GM19372 (cell line): Measurements from ENCODE around the gene MYCL.

Source experiments
- ATAC-seq: cut with Tn5 transposase; IDR thresholded peaks from one replicate; pipeline ENCODE4 v1.9.1; 2021; ENCODE audit warnings: mild to moderate bottlenecking, low read depth, moderate library complexity; ENCODE audit not compliant: unreplicated experiment

The MYCL gene, protein sequence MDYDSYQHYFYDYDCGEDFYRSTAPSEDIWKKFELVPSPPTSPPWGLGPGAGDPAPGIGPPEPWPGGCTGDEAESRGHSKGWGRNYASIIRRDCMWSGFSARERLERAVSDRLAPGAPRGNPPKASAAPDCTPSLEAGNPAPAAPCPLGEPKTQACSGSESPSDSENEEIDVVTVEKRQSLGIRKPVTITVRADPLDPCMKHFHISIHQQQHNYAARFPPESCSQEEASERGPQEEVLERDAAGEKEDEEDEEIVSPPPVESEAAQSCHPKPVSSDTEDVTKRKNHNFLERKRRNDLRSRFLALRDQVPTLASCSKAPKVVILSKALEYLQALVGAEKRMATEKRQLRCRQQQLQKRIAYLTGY

DNA sequence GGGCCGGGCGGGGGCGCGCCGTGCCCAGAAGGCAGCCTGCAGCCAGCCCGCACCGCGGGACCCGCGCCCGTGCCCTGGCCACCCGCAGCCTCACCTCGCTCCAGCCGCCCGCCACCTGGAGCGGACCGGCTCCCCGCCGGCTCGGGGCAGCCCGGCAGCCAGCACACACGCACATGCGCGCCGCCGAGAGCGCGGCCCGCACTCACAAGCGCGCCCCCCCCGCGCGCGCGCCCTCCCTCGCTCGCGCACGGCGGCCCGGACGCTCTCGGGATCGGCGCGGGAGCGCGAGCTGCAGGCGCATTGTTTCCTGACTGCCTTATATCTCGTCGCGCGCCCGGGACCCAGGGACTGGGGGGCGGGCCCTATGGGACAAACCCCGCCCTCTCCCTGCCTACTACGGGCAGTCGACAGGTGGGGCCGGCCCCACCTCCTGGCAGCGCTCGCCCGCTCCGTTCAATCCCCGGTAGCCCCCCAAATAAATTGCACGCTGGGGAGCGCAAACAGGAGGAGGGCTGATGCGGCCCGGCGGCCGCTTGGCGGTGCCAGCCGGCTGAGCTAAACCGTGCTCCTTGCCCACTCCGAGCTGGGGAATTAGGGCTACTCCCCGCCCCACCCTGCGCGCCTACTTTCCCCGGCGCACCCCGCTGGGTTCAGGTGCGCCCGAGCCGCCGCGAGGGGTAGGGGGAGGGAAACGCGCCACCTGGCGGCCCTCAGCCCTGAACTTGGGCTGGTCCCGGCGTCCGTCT lies at the start of gene MYCL:
MYCL (minus strand) TSS at position 204 of the 746 bp plus-strand sequence. CDS start 483 bp downstream, outside the sequence.
- ATAC-seq, result peak; percentile 62

DNA sequence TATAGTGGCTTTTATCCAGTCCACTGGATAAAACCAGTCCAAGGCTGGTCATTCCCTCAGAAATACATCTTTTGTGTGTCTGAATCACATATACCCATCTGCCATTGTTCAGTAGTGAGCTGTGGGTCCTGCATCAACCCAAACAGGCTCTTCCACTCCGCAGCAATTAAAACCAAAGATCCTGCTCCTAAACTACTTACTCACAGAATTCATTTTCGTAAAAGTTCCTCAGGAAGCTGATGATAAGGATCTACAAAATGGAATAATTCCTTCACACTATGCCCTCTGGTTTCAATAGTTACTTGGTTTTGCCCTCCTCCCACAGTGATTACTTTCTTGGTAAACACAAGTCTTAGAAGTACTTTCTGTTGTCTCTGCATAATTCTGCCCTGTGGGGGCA lies 48.2 kb upstream of the MYCL start:
- ATAC-seq, result no peak

DNA sequence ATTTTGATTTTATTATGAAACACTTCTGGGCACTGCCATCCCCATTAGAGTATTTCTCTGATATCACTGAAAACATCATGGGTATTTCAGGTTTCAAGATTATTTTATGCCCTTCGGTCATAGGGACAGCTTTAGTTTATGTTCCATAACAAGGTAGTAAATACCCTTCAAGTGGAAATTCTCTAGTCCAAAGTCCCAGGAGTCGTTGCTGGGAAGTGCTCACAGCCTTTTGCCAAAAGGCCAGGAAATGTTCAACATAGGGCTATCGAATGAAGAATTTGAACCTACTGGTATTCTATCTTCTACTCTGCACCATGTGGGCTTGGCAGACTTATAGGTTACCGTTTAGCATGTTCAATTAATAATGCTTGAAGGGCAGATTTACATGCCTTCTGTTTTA lies 45.5 kb upstream of the MYCL start:
- ATAC-seq, result no peak

DNA sequence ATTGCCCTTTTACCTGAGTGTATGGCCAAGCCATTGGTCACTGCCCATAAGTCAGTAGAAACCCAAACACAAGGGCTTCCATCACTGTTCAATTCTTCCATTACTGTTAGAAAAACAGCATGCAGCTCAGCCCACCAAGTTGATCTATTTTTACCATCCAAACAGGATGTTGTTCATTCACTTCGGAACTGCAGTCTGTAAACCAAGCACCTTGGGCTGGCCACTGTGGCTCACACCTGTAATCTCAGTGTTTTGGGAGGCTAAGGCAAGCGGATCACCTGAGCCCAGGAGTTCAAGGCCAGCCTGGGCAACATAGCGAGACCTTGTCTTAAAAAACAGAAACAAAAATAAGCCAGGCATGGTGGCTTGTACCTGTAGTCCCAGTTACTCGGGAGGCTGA lies 44.5 kb upstream of the MYCL start:
- ATAC-seq, result no peak

DNA sequence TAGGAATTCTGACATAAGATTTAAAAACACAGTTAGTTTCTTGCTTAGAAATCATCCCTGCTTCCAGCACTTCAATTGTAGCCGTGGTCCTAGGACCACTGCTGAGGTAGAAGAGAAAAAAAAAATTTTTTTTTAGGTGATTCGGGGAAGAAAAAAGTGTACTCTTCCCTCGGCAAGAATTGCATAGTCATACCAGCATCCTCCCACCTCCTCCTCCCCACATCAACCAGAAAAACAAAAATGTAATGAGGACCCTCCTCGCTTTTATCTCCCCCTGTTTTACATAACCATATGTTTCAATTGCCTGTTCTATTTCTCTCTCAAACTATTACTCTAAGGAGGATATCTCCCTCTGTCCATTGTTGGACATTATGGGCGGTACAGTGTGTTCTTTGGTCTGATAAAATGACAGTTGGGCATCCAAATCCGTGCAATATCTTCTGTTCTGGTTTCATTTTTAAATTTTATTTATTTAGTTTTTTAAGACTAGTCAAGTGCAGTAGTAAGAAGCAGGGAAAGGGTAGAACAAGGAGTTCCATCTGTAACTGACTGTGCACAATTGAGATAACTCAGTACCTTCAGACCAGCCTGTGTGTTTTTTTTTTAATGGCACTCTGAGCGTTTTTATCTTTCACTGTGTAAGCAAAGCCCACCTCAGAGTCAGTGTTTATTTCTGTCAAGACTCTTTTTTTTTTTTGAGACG lies 42.8 kb upstream of the MYCL start:
- no peak for ATAC-seq

DNA sequence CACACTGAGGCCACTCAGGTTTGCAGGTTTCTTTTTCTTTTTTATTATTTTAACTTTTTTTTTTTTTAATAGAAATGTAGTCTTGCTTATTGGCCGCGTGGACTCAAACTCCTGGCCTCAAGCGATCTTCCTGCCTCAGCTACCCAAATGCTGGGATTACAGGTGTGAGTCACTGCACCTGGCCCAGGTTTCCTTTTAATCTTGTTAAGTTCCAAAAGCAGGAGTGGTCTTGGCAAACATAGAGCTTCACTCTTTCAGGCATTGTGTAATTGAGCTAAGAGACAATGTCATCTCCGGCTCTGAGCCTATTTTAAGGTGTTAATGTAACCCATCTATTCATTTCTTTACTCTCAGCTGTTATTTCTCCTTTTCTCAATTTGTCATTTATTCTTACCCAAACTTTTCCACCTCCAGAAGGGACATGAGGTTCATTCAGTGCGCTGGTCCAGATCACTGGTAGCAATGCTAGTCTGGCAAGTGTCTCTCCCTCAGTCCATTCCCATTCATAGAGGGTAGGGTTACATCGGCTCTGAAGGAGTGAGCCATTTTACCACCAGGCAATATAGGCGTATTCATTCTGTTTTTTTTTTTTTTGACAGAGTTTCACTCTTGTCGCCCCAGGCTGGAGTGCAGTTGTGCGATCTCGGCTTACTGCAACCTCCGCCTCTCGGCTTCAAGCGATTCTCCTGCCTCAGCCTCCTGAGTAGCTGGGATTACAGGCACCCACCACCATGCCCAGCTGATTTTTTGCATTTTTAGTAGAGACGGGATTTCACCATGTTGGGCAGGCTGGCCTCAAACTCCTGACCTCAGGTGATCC lies 42.0 kb upstream of the MYCL start:
- no peak for ATAC-seq

DNA sequence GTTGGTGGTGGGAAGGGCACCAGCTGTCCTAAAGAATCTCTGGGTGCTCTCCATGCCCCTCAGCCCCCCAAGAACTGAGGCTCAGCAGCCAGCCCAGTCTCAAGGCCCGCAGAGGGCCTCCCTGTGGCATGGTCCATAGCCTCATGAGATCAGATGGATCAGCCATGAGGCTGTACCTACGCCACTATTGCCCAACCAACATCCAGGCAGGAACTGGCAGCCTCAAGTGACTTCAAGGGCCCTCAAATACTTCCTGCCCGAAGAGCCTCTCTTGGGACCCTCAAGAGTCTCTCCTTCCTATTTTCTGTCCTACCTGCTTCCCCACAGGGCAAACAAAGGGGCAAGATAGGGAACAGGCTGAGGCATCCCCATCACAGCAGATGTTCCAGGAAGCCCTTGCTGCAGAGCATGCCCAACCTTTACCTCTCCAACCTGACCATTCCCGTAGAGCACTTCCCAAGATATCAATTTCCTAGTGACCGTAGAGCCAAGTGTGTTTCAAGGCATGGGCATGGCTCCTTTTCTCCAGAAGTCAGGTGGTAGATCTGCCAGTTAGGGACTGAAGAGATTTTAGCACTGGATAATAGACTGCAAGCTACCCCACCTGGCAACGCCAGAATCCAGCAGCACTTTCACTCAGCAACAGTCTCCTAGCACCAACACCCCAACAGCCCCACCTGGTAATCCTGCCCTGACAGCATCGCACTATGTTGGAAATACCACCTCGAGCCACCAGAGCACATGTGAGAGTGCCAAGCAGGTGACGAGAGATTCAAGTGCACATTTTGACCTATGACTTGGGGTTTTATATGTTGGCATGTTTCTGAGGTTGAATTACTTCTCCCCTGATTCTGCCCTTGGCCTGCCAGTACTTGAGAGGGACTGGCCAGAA lies 39.5 kb upstream of the MYCL start:
- ATAC-seq, result no peak

DNA sequence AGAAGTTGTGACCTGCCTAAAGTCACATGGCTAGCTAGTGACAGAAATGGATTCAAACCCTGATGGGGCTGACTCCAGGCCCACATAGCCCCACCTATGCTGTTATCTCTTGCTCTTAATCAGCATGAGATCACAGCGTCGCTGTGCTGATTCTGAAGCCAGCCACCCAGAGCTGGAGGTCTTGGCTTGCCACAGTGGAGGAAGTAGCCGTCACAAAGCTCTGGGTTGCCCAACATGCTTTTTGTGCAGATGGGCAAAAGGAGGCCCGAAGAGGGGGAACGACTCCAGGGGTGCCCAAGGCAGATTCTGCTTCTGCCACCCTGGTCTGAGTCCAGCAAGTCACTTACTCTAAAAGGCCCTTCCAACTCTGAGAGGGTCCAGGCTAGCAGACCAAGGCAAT lies 38.5 kb upstream of the MYCL start:
- no peak for ATAC-seq

DNA sequence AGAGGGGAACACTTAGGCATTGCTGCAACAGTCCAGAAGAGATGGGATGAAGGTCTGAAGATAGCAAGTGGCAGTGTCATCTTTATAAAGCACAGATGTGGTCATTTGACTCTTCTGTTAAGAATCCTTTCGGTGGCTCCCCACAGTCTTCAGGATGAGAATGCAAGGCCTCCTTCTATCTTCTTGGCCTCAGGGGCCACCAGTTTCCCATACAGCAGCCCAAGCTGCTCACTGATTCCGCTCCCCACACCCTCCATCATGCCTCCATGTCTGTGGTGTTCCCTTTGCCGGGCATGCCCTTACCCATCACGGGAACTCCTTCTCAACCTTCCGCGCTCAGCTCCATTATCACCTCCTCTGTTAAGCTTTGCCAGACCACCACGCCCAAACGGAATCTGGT lies 37.1 kb upstream of the MYCL start:
- no peak for ATAC-seq

DNA sequence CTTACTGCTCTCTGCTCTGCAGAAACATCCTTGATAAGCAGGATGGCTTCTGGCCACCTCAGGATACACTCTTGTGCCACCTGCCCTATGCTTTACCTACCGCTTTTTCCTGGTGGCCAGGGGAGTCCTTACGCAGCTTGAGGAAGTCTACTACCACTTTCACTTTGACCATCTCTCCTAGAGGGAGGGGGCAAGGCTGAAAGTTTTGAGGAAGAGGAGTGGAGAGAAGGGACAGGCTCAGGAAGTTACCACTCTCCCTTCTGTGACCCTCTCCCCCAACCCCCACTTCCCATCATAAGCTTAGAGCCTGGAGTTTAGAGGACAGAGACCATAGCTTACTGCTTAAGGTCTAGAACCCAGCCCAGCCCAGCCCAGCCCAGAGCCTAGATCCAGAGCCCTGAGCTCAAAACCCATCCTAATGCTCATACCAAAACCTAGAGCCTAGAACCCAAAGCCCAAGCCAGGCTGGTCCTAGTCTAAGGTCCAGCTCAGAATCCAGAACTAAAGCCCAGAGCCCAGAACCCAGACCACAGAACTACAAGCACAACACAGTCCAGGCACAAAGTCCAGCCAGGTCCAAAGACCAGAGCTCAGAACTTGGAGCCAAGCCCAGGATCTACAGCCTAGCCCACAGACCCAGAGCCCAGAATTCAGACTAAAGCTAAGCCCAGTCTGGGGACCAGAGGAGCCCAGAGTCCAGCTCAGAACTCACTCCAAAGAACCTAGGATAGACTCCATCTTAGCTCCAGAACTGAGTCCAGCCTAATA lies 35.2 kb upstream of the MYCL start:
- no peak for ATAC-seq

DNA sequence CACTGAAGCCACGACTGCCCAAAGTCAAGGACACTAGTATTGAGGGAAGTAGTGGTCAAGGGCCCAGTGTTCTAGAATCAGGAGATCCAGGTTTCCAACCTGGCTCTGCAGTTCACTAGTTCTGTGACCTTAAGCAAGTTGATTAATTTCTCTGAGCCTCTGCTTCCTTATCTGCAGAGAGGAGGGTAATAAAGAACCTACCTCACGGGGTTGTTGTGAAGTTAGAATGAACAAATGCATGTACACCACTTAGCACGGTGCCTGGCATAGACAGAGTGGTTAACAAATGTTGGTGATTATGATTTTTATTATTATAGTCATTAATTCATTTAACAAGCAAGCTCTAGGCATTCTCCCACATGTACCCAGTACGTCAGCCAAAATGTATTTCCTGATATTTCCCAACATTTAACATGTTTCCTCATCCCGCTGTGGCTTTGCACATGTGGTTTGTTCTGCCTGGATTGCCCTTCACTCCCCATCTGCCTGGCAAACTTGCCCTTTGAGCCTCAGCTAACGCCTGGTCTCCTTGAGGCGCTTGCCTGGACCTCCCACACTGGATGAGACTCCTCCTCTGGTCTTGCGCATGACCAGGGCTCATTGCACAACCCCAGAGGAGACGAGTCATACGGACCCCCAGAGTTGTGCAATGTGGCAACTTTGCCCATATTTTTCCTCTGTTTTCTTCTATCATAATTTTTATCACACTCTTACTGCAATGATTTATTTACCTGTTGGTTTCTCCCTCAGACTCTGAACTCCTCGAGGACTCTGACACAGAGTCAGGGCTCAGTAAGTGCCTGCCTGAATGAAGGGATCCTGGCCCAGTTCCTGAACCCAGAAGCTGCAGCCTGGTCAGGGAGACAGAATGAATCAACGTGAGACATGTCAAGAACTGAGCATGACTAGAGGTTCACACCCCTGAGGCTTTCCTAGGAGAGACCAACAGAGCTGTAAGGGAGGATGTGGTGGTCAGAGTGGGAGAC lies 32.5 kb upstream of the MYCL start:
- no peak for ATAC-seq

DNA sequence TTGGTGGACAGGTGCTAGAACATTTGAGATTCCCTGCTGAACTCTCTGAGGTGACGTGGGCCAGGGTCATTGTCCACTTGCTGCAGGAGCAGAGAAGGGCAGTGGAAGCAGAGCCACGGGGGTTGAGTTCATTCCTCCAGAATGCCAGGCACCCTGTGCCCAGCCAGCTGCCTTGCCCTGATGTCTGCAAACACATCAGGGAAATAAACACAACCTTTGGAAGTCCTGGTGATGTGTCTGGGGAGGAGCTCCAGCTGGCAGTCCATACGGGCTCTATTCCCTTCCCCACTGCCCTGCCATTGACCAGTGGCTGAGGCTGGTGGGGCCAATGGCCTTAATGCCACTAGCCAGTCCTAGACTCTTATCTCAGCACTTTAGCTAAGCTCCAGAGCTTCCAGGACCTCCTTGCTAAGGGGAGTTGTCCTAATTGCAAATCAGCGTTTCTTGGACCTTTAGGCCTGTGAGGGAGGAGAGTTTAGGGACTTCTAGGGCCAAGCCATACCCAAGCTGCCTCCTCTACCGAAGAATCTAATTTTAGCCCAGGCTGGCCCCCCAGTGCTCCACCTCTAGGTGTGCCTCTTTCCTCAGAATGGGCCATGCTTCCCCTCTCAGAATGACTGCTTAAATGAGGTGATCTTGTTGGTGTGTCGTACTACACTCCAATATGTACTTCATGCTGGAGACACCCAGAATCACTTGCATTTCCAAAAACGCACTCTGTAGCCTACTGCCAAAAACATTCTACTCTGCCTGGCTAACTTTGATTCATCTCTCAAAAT lies 27.3 kb upstream of the MYCL start:
- no peak for ATAC-seq

DNA sequence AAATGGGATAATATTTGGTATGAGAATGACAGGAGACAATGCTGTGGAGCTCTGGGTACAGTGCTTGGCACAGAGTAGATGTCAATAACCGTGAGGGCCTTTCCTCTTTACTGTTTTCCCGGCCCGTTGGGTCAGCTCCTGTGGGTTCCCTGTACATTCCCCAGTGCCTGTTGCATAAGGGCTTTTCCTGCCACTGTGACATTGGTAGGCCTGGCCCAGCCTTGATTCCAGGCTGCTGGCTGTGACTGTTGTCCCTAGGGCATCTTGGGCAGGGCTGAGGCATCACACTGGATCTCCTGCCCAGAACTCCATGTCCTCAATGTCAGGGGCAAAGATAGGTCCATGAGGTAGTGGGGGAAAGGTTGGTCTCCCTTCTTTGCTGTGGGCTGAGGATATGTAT lies 25.8 kb upstream of the MYCL start:
- ATAC-seq, result no peak

DNA sequence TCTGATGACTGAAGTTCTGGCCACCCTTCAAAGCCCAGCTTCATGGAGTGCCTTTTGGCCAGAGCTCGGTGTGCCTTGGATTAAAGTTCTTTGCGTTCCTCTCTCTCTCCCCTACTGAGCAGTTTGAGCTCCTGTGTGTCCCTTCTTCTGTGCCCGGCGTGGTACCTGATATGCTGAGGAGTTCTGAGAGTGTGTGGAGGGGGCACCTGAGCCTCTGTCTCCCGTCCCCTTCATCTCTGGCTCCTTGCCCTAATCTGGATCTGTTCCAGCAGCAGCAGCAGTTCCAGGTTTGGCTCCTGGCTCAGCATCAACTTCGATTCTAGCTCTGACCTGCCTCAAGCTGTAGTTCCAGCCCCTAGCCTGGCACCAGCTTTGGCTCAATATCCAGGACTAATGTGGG lies 25.1 kb upstream of the MYCL start:
- ATAC-seq, result no peak

DNA sequence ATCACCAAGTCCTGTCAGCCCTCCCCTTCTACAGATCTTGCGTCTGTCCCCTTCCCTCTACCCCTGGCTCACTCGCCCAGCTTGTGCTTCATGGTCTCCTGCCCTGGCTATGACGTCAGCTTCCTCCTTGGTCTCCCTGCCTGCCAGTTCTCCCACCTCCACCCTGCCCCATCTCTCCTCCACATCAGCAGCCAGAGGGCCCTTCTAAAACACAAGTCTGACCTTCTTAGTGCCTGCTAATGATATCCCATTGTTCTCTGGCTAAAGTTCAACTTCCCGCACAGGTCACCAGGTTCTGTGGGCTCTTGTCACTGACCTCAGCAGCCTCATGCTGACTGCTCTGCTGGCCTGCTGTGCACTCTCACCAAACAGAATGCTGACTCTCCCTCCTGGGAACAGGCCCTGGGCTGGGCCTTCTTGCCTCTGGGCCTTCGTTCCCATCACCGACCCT lies 24.7 kb upstream of the MYCL start:
- no peak for ATAC-seq

DNA sequence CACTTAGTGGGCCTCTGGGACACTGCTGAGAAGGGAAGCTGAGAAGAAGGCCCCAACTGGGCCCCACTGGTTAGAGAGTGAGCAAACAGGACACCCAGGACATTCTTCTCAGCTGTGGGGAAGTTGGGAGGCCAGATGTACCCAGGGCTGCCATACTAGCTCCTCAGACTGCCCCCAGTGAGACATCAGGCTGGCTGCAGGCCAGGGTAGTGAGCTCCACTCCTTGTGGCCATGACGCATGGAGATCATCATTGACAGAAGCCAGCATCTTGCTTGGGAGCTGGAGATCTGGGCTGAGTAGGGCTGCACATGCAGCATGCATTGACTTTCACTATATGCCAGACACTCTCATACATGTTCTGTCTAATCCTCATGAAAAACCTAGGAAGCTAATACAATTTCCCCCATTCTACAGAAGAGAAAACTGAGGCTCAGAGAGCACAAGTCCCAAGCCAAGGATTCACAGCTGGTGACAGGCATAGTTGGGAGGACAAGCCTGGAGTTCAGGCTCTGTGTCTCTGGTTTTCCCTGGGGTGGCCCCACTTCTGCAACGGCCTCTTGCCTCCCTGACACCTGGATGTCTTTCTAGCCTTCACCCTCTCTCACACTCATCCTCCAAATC lies 24.1 kb upstream of the MYCL start:
- ATAC-seq, result no peak
